Measurements from ENCODE around the gene CTDSP1. TPM values are rescaled to one million over a fixed set of nuclear protein-coding genes. Genes with fewer than 3 reads are reported as not detected.
A peak's percentile ranks its signal among the peaks of the same experiment; 100 is the strongest.

Gene CTDSP1
- polyA plus RNA-seq, 1 donor: 177 TPM

- Histone ChIP-seq H3K9me3 (ENCODE audit: control insufficient read depth, low read depth, low read length) (no peaks in the 10 kb centered on the region), H3K4me3 (ENCODE audit: low read length) (peak overlapping the region; percentile 60), H3K4me1 (ENCODE audit: control insufficient read depth, insufficient read depth, low read length) (peaks cover 7% of the 10 kb centered on the region), H3K36me3 (ENCODE audit: control insufficient read depth, insufficient read depth, low read length) (no peaks in the 10 kb centered on the region), H3K27me3 (ENCODE audit: control insufficient read depth, insufficient read depth, low read length) (no peaks in the 10 kb centered on the region), H3K27ac (ENCODE audit: low read length) (peak overlapping the region; percentile 80)
- no peak for DNase-seq
- WGBS (ENCODE audit: insufficient coverage, low lambda C conversion rate): no CpG with 5 or more reads among the region's 9 CpGs
These were observed 32.9 kb upstream of the CTDSP1 start for GRCh38 chr2:218366621-218367414.

DNA sequence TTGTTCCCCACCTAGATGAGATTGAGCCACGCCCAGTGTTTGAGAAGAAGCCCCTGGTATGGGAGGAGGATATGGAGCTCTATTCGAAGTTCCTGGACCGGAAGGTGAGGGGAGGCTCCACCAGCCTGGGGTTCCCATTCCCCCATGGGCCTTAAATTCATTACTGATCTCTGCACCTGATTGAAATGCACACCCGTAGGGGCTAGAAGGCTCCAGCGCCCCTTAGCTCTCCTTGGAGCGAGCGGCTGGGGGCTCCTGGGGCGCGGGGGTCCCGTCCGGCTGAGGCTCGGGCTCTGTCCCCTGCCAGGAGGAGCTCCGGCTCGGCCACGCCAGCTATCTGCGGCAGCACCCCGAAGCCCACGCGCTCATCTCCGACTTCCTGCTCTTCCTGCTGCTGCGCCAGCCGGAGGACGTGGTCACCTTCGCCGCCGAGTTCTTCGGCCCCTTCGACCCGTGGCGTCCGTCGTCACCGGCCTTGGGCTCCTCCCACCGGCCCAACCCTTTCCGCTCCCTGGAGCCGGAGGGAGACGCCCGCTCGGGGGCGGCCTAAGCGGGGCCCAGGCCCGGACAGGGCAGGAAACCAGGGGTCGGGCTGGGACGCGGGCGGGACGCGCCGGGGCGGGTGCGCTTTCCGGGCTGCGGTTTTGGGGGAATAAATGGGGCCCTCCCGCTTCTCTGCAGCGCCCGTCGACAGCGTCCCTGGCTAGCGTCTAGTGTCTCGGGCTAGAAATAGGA is 32.1 kb upstream of the CTDSP1 start:
- Histone ChIP-seq H3K36me3 (ENCODE audit: control insufficient read depth, insufficient read depth, low read length) (no peaks in the 10 kb centered on the region), H3K27ac (ENCODE audit: low read length) (peak overlapping the region; percentile 80), H3K4me1 (ENCODE audit: control insufficient read depth, insufficient read depth, low read length) (peaks cover 7% of the 10 kb centered on the region), H3K27me3 (ENCODE audit: control insufficient read depth, insufficient read depth, low read length) (no peaks in the 10 kb centered on the region), H3K4me3 (ENCODE audit: low read length) (peak overlapping the region; percentile 60), H3K9me3 (ENCODE audit: control insufficient read depth, low read depth, low read length) (no peaks in the 10 kb centered on the region)
- no CpG with 5 or more reads among the region's 60 CpGs for WGBS (ENCODE audit: insufficient coverage, low lambda C conversion rate)
- peak; percentile 93 to 94 for DNase-seq

DNA sequence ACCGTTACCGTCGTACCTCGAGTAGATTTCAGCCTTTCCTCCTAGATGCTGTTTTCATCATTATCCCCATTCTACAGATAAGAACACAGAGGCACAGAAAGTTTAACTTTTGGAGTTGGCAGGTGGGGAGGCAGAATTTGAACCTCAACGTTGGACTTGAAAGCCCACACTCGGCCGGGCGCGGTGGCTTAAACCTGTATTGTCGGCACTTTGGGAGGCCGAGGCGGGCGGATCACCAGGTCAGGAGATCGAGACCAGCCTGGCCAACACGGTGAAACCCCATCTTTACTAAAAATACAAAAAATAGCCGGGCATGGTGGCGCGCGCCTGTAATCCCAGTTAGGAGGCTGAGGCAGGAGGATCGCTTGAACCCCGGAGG is 31.5 kb upstream of the CTDSP1 start:
- no peak for DNase-seq
- H3K4me3 ChIP-seq (ENCODE audit: low read length): peak overlapping the region; percentile 60
- no peaks in the 10 kb centered on the region for H3K36me3 ChIP-seq (ENCODE audit: control insufficient read depth, insufficient read depth, low read length)
- no peaks in the 10 kb centered on the region for H3K27me3 ChIP-seq (ENCODE audit: control insufficient read depth, insufficient read depth, low read length)
- 69% methylated on average over 2 of the region's 21 CpGs for WGBS (ENCODE audit: insufficient coverage, low lambda C conversion rate)
- peaks cover 7% of the 10 kb centered on the region for H3K4me1 ChIP-seq (ENCODE audit: control insufficient read depth, insufficient read depth, low read length)
- H3K27ac ChIP-seq (ENCODE audit: low read length): peak overlapping the region; percentile 80
- no peaks in the 10 kb centered on the region for H3K9me3 ChIP-seq (ENCODE audit: control insufficient read depth, low read depth, low read length)

DNA sequence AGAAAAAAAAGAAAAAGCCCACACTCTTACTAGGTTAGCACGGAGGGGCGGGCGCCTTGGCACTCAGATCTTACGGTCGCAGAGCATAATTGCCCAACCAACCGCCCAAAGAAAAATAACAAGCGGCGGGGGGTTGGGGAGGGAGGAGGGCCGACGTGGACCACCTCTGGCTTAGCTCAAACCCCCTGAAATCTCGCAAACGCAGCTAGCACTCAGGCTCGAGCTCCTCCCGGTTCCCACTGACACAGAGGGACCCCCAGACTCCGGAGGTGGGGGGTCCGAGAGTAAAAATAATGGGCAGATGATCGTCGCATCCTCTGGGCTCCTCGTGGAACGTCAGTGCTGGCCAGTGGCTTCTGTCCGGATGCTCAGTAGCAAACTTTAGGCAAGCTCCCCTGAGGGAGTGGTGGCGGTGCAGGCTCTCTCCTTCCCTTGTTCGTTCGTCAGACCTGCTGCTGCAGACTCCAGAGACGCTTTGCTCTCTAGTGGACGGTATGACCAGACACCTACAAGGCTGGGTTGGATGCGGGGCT is 31.0 kb upstream of the CTDSP1 start:
- Histone ChIP-seq H3K4me3 (ENCODE audit: low read length) (no peak overlapping the region), H3K4me1 (ENCODE audit: control insufficient read depth, insufficient read depth, low read length) (peaks cover 7% of the 10 kb centered on the region), H3K36me3 (ENCODE audit: control insufficient read depth, insufficient read depth, low read length) (no peaks in the 10 kb centered on the region), H3K9me3 (ENCODE audit: control insufficient read depth, low read depth, low read length) (no peaks in the 10 kb centered on the region), H3K27ac (ENCODE audit: low read length) (no peak overlapping the region), H3K27me3 (ENCODE audit: control insufficient read depth, insufficient read depth, low read length) (no peaks in the 10 kb centered on the region)
- no peak for DNase-seq
- WGBS (ENCODE audit: insufficient coverage, low lambda C conversion rate): no CpG with 5 or more reads among the region's 27 CpGs

- H3K9me3 ChIP-seq (ENCODE audit: control insufficient read depth, low read depth, low read length): no peaks in the 10 kb centered on the region
- no peak overlapping the region for H3K4me3 ChIP-seq (ENCODE audit: low read length)
- no peak for DNase-seq
- no peaks in the 10 kb centered on the region for H3K27me3 ChIP-seq (ENCODE audit: control insufficient read depth, insufficient read depth, low read length)
- H3K4me1 ChIP-seq (ENCODE audit: control insufficient read depth, insufficient read depth, low read length): peaks cover 7% of the 10 kb centered on the region
- no peak overlapping the region for H3K27ac ChIP-seq (ENCODE audit: low read length)
- no CpG with 5 or more reads among the region's 2 CpGs for WGBS (ENCODE audit: insufficient coverage, low lambda C conversion rate)
- H3K36me3 ChIP-seq (ENCODE audit: control insufficient read depth, insufficient read depth, low read length): no peaks in the 10 kb centered on the region
These were observed 30.3 kb upstream of the CTDSP1 start for GRCh38 chr2:218369330-218369729.

- Histone ChIP-seq H3K27ac (ENCODE audit: low read length) (no peak overlapping the region), H3K27me3 (ENCODE audit: control insufficient read depth, insufficient read depth, low read length) (no peaks in the 10 kb centered on the region), H3K4me1 (ENCODE audit: control insufficient read depth, insufficient read depth, low read length) (peaks cover 7% of the 10 kb centered on the region), H3K36me3 (ENCODE audit: control insufficient read depth, insufficient read depth, low read length) (no peaks in the 10 kb centered on the region), H3K4me3 (ENCODE audit: low read length) (no peak overlapping the region), H3K9me3 (ENCODE audit: control insufficient read depth, low read depth, low read length) (no peaks in the 10 kb centered on the region)
- 64% methylated on average over 3 of the region's 11 CpGs for WGBS (ENCODE audit: insufficient coverage, low lambda C conversion rate)
- DNase-seq: no peak
These were observed 29.1 kb upstream of the CTDSP1 start for GRCh38 chr2:218370410-218371063.

DNA sequence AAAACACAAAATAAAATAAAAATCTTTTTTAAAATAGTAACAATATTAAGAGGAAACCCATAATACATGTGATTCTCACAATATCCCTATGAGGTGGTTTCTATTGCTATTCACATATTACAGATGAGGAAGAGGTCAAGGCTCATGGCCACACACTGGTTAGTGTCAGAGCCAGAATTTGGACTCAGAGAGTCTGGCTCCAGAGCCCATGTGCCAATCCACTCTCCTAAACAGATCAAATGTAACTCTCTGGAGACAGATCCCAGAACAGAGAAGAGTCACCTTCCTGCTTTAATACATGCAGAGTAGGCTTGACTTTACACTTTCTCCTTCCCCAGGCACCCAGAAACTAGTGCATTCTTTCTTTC is 27.7 kb upstream of the CTDSP1 start:
- no peak overlapping the region for H3K4me3 ChIP-seq (ENCODE audit: low read length)
- no peaks in the 10 kb centered on the region for H3K9me3 ChIP-seq (ENCODE audit: control insufficient read depth, low read depth, low read length)
- no peak overlapping the region for H3K27ac ChIP-seq (ENCODE audit: low read length)
- no peaks in the 10 kb centered on the region for H3K36me3 ChIP-seq (ENCODE audit: control insufficient read depth, insufficient read depth, low read length)
- H3K4me1 ChIP-seq (ENCODE audit: control insufficient read depth, insufficient read depth, low read length): peaks cover 7% of the 10 kb centered on the region
- no peaks in the 10 kb centered on the region for H3K27me3 ChIP-seq (ENCODE audit: control insufficient read depth, insufficient read depth, low read length)
- no peak for DNase-seq

GRCh38 chr2:218374795-218375194 is 24.9 kb upstream of the CTDSP1 start:
- Histone ChIP-seq H3K27me3 (ENCODE audit: control insufficient read depth, insufficient read depth, low read length) (no peaks in the 10 kb centered on the region), H3K4me1 (ENCODE audit: control insufficient read depth, insufficient read depth, low read length) (no peaks in the 10 kb centered on the region), H3K27ac (ENCODE audit: low read length) (no peak overlapping the region), H3K4me3 (ENCODE audit: low read length) (no peak overlapping the region), H3K9me3 (ENCODE audit: control insufficient read depth, low read depth, low read length) (no peaks in the 10 kb centered on the region), H3K36me3 (ENCODE audit: control insufficient read depth, insufficient read depth, low read length) (no peaks in the 10 kb centered on the region)
- DNase-seq: no peak
- 100% methylated on average over 1 of the region's 4 CpGs for WGBS (ENCODE audit: insufficient coverage, low lambda C conversion rate)

DNA sequence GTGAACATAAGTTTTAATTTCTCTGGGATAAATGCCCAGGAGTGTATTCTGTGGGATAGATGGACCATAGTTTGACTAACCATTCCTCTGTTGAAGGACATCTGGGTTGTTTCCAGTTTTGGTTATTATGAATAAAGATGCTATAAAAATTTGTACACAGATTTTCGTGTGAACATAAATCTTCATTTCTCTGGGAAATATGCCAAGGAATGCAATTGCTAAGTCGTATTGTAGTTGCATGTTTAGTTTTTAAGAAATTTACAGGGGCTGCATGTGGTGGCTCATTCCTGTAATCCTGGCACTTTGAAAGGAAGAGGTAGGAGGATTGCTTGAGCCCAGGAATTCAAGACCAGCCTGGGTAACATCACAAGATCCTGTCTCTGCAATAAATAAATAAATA is 24.5 kb upstream of the CTDSP1 start:
- Histone ChIP-seq H3K4me3 (ENCODE audit: low read length) (no peak overlapping the region), H3K4me1 (ENCODE audit: control insufficient read depth, insufficient read depth, low read length) (no peaks in the 10 kb centered on the region), H3K27ac (ENCODE audit: low read length) (no peak overlapping the region), H3K36me3 (ENCODE audit: control insufficient read depth, insufficient read depth, low read length) (no peaks in the 10 kb centered on the region), H3K27me3 (ENCODE audit: control insufficient read depth, insufficient read depth, low read length) (no peaks in the 10 kb centered on the region), H3K9me3 (ENCODE audit: control insufficient read depth, low read depth, low read length) (no peaks in the 10 kb centered on the region)
- DNase-seq: peak in 1 of 2 donors; percentile 12
- 40% methylated on average over 1 of the region's 2 CpGs for WGBS (ENCODE audit: insufficient coverage, low lambda C conversion rate)

DNA sequence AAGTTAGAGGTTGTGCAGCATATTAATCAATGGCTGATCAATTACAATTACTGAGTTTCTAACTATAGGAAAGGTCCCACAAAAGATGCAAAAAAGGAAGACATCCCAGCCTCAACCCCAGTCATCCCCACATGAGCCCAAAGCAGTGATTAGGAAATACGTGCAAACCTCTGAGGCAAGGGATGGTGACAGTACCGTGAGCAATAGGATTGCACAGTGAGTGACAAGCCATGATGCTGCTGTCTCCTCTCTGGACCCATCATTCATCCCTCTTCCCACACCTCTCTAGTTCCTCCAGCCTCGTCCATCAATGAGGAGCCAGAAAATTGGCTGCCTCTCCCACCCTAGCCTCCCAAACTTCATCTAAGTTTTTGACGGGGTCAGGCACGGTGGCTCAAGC is 21.6 kb upstream of the CTDSP1 start:
- no peak overlapping the region for H3K4me3 ChIP-seq (ENCODE audit: low read length)
- H3K9me3 ChIP-seq (ENCODE audit: control insufficient read depth, low read depth, low read length): no peaks in the 10 kb centered on the region
- 80% methylated on average over 1 of the region's 5 CpGs for WGBS (ENCODE audit: insufficient coverage, low lambda C conversion rate)
- H3K27ac ChIP-seq (ENCODE audit: low read length): no peak overlapping the region
- DNase-seq: no peak
- H3K27me3 ChIP-seq (ENCODE audit: control insufficient read depth, insufficient read depth, low read length): no peaks in the 10 kb centered on the region
- no peaks in the 10 kb centered on the region for H3K4me1 ChIP-seq (ENCODE audit: control insufficient read depth, insufficient read depth, low read length)
- H3K36me3 ChIP-seq (ENCODE audit: control insufficient read depth, insufficient read depth, low read length): no peaks in the 10 kb centered on the region

All from large intestine (tissue), 3 donors.